Activated CD4-positive, alpha-beta memory T cell treated with anti-CD3 and anti-CD28 coated beads for 36 hours (primary cell): Measurements from ENCODE around the gene CDCP1. TPM values are rescaled to one million over a fixed set of nuclear protein-coding genes. Genes with fewer than 3 reads are reported as not detected.

ENCODE experiments used
- CTCF ChIA-PET: fragments of 350-600 bp; sonication (Branson Sonifier 250); formaldehyde crosslinking; loops from one replicate; lab custom pipeline; 2021; ENCODE audit warnings: antibody characterized with exemption, inconsistent platforms; lab: Charles Lee
- POLR2A ChIA-PET: fragments of 350-600 bp; sonication (Branson Sonifier 250); formaldehyde crosslinking; loops from one replicate; lab custom pipeline; 2021; ENCODE audit warnings: antibody characterized with exemption; lab: Charles Lee
- DNase-seq: peaks from one replicate; pipeline ENCODE4 v3.0.0-alpha.2; 2020
- H3K27ac Mint-ChIP-seq: one replicate; pipeline ENCODE4 v1.8.0; 2021; ENCODE audit warnings: mixed read lengths
- H3K27me3 Mint-ChIP-seq: one replicate; pipeline ENCODE4 v1.8.0; 2021; ENCODE audit warnings: mixed read lengths
- H3K36me3 Mint-ChIP-seq: one replicate; pipeline ENCODE4 v1.8.0; 2021; ENCODE audit warnings: mixed read lengths
- H3K4me1 Mint-ChIP-seq: one replicate; pipeline ENCODE4 v1.8.0; 2021; ENCODE audit warnings: low read depth, mixed read lengths
- H3K4me3 Mint-ChIP-seq: one replicate; pipeline ENCODE4 v1.8.0; 2021; ENCODE audit warnings: mild to moderate bottlenecking, mixed read lengths
- H3K9me3 Mint-ChIP-seq: one replicate; pipeline ENCODE4 v1.8.0; 2021; ENCODE audit warnings: mixed read lengths
- intact Hi-C: fragments of 100-400 bp; cut with micrococcal nuclease; formaldehyde crosslinking; loops from one replicate; pipeline ENCODE4 v1.15.1; 2023
- total RNA-seq, 2 experiments: library from RNA; stranded (reverse); gene quantifications; one replicate each; pipeline ENCODE4 v1.2.3, GENCODE V29; 2021

Gene CDCP1
- total RNA-seq, 2 experiments from 2014 or later = 0.48 to 0.53 TPM

- Mint-ChIP-seq H3K4me1 (peaks cover 7% of the 10 kb centered on the region), H3K27me3 (peaks cover 10% of the 10 kb centered on the region), H3K9me3 (no peaks in the 10 kb centered on the region), H3K36me3 (no peaks in the 10 kb centered on the region), H3K27ac (no peak overlapping the region), H3K4me3 (no peak overlapping the region)
- intact Hi-C loops = no loop called here
- no peak for DNase-seq
- POLR2A ChIA-PET = no interaction called here
- CTCF ChIA-PET = interaction anchor here (0.8 kb wide), 1 partner anchor 143 kb away, joined by 5 read pairs; no protein-coding TSS in a partner anchor
These were observed 37.0 kb upstream of the CDCP1 start for GRCh38 chr3:45182915-45183871.

GRCh38 chr3:45181496-45181895, 35.3 kb upstream of the CDCP1 start:
- intact Hi-C loops = no loop called here
- CTCF ChIA-PET = interaction anchor here (0.6 to 0.8 kb wide), 2 partner anchors 62 to 141 kb away, joined by 3 read pairs; no protein-coding TSS in a partner anchor
- H3K4me1 Mint-ChIP-seq = peaks cover 4% of the 10 kb centered on the region
- no peaks in the 10 kb centered on the region for H3K36me3 Mint-ChIP-seq
- H3K27ac Mint-ChIP-seq = no peak overlapping the region
- no peak for DNase-seq
- no peaks in the 10 kb centered on the region for H3K9me3 Mint-ChIP-seq
- no peak overlapping the region for H3K4me3 Mint-ChIP-seq
- POLR2A ChIA-PET = no interaction called here
- peaks cover 9% of the 10 kb centered on the region for H3K27me3 Mint-ChIP-seq

GRCh38 chr3:45180899-45181298, 34.7 kb upstream of the CDCP1 start:
- Mint-ChIP-seq H3K27me3 (peaks cover 8% of the 10 kb centered on the region), H3K4me3 (no peak overlapping the region), H3K4me1 (peaks cover 4% of the 10 kb centered on the region), H3K9me3 (no peaks in the 10 kb centered on the region), H3K36me3 (no peaks in the 10 kb centered on the region), H3K27ac (no peak overlapping the region)
- POLR2A ChIA-PET = no interaction called here
- no peak for DNase-seq
- CTCF ChIA-PET = interaction anchor here (0.8 kb wide), 1 partner anchor 140 kb away, joined by 3 read pairs; no protein-coding TSS in a partner anchor
- intact Hi-C loops = no loop called here

- no peak for DNase-seq
- peaks cover 4% of the 10 kb centered on the region for H3K4me1 Mint-ChIP-seq
- H3K27me3 Mint-ChIP-seq = peaks cover 3% of the 10 kb centered on the region
- H3K36me3 Mint-ChIP-seq = no peaks in the 10 kb centered on the region
- intact Hi-C loops = no loop called here
- POLR2A ChIA-PET = no interaction called here
- H3K27ac Mint-ChIP-seq = no peak overlapping the region
- H3K4me3 Mint-ChIP-seq = no peak overlapping the region
- H3K9me3 Mint-ChIP-seq = no peaks in the 10 kb centered on the region
- CTCF ChIA-PET = no interaction called here
These were observed 33.9 kb upstream of the CDCP1 start for GRCh38 chr3:45180051-45180450.

- Mint-ChIP-seq H3K27me3 (peaks cover 3% of the 10 kb centered on the region), H3K4me3 (no peak overlapping the region), H3K36me3 (no peaks in the 10 kb centered on the region), H3K9me3 (no peaks in the 10 kb centered on the region), H3K27ac (no peak overlapping the region), H3K4me1 (peaks cover 4% of the 10 kb centered on the region)
- CTCF ChIA-PET = interaction anchor here (0.7 kb wide), 1 partner anchor 221 kb away, joined by 3 read pairs; no protein-coding TSS in a partner anchor
- POLR2A ChIA-PET = no interaction called here
- intact Hi-C loops = no loop called here
- DNase-seq = no peak
These were observed 33.0 kb upstream of the CDCP1 start for GRCh38 chr3:45179163-45179562.

GRCh38 chr3:45178183-45179023, 32.2 kb upstream of the CDCP1 start:
- DNase-seq = no peak
- Mint-ChIP-seq H3K4me1 (peaks cover 4% of the 10 kb centered on the region), H3K27ac (no peak overlapping the region), H3K36me3 (no peaks in the 10 kb centered on the region), H3K9me3 (no peaks in the 10 kb centered on the region), H3K27me3 (peaks cover 3% of the 10 kb centered on the region), H3K4me3 (no peak overlapping the region)
- ChIA-PET CTCF (interaction anchor here (0.7 kb wide), 1 partner anchor 220 kb away, joined by 3 read pairs; no protein-coding TSS in a partner anchor), POLR2A (no interaction called here)
- intact Hi-C loops = no loop called here

- Mint-ChIP-seq H3K4me1 (no peaks in the 10 kb centered on the region), H3K27ac (no peak overlapping the region), H3K4me3 (no peak overlapping the region), H3K27me3 (peaks cover 3% of the 10 kb centered on the region), H3K36me3 (no peaks in the 10 kb centered on the region), H3K9me3 (no peaks in the 10 kb centered on the region)
- ChIA-PET CTCF (interaction anchor here (0.9 kb wide), 1 partner anchor 47 kb away, joined by 3 read pairs; no protein-coding TSS in a partner anchor), POLR2A (no interaction called here)
- intact Hi-C loops = no loop called here
- no peak for DNase-seq
These were observed 30.7 kb upstream of the CDCP1 start for GRCh38 chr3:45176912-45177311.

GRCh38 chr3:45174234-45174633, 28.1 kb upstream of the CDCP1 start:
- POLR2A ChIA-PET = no interaction called here
- Mint-ChIP-seq H3K27me3 (peaks cover 3% of the 10 kb centered on the region), H3K4me1 (no peaks in the 10 kb centered on the region), H3K27ac (no peak overlapping the region), H3K4me3 (no peak overlapping the region), H3K36me3 (no peaks in the 10 kb centered on the region), H3K9me3 (no peaks in the 10 kb centered on the region)
- CTCF ChIA-PET = no interaction called here
- intact Hi-C loops = no loop called here
- DNase-seq = no peak

GRCh38 chr3:45173776-45174175, 27.6 kb upstream of the CDCP1 start:
- intact Hi-C loops = no loop called here
- ChIA-PET CTCF (no interaction called here), POLR2A (no interaction called here)
- DNase-seq = no peak
- no peak overlapping the region for H3K27ac Mint-ChIP-seq
- H3K9me3 Mint-ChIP-seq = no peaks in the 10 kb centered on the region
- no peaks in the 10 kb centered on the region for H3K4me1 Mint-ChIP-seq
- H3K4me3 Mint-ChIP-seq = no peak overlapping the region
- no peaks in the 10 kb centered on the region for H3K36me3 Mint-ChIP-seq
- peaks cover 3% of the 10 kb centered on the region for H3K27me3 Mint-ChIP-seq

- Mint-ChIP-seq H3K9me3 (no peaks in the 10 kb centered on the region), H3K4me3 (no peak overlapping the region), H3K36me3 (no peaks in the 10 kb centered on the region), H3K27me3 (no peaks in the 10 kb centered on the region), H3K27ac (no peak overlapping the region), H3K4me1 (peaks cover 23% of the 10 kb centered on the region)
- CTCF ChIA-PET = no interaction called here
- intact Hi-C loops = no loop called here
- POLR2A ChIA-PET = no interaction called here
- no peak for DNase-seq
These were observed 25.1 kb upstream of the CDCP1 start for GRCh38 chr3:45171283-45171682.

- CTCF ChIA-PET = interaction anchor here (0.6 to 1.1 kb wide), 3 partner anchors 16 to 133 kb away, joined by 3 read pairs; no protein-coding TSS in a partner anchor
- Mint-ChIP-seq H3K27me3 (no peaks in the 10 kb centered on the region), H3K27ac (no peak overlapping the region), H3K9me3 (no peaks in the 10 kb centered on the region), H3K4me3 (no peak overlapping the region), H3K36me3 (no peaks in the 10 kb centered on the region), H3K4me1 (peaks cover 24% of the 10 kb centered on the region)
- no peak for DNase-seq
- intact Hi-C loops = no loop called here
- POLR2A ChIA-PET = no interaction called here
These were observed 23.9 kb upstream of the CDCP1 start for GRCh38 chr3:45170096-45170495.
